ENCODE data around the gene CNNM4. TPM values are rescaled to one million over a fixed set of nuclear protein-coding genes. Genes with fewer than 3 reads are reported as not detected.
"Not testable (repeated sequence)": the region's sequence is repeated elsewhere in the genome, so short reads cannot be mapped to it uniquely, and the experiment has no call there.

The CNNM4 gene
- total RNA-seq, 1 donor from 2014 or later, result 5.8 TPM

- Mint-ChIP-seq H3K4me3 (ENCODE audit: unreplicated experiment) (no peak overlapping the region), H3K27ac (ENCODE audit: unreplicated experiment) (no peak overlapping the region), H3K9me3 (ENCODE audit: unreplicated experiment) (no peaks in the 10 kb centered on the region), H3K36me3 (ENCODE audit: low read depth, unreplicated experiment) (peaks cover 2% of the 10 kb centered on the region), H3K4me1 (ENCODE audit: low read depth, unreplicated experiment) (no peaks in the 10 kb centered on the region), H3K27me3 (ENCODE audit: low read depth, unreplicated experiment) (peaks cover under 1% of the 10 kb centered on the region)
- Histone ChIP-seq H3K4me2 (ENCODE audit: low read length) (no peak overlapping the region), H3K9ac (ENCODE audit: low read length) (peak overlapping the region; percentile 33), H2AFZ (ENCODE audit: low read depth, low read length) (no peak overlapping the region), H4K20me1 (ENCODE audit: insufficient read depth, low read length) (peaks cover 7% of the 10 kb centered on the region), H3K4me1 (ENCODE audit: insufficient read depth, low read length) (no peaks in the 10 kb centered on the region), H3K27ac (ENCODE audit: low read depth, low read length) (no peak overlapping the region), H3K9me3 (ENCODE audit: insufficient read depth, low read depth, low read length) (no peaks in the 10 kb centered on the region), H3K4me3 (ENCODE audit: insufficient read depth, low read depth, low read length) (no peak overlapping the region), H3K27me3 (ENCODE audit: insufficient read depth, low read length) (no peaks in the 10 kb centered on the region), H3K36me3 (ENCODE audit: insufficient read depth, low read length) (no peaks in the 10 kb centered on the region), H3K79me2 (ENCODE audit: insufficient read depth, low read length) (no peaks in the 10 kb centered on the region)
- FAIRE-seq (no peak), DNase-seq (ENCODE audit: low read depth) (no peak)
- TF ChIP-seq CTCF (IDR thresholded peaks at IDR 0.05; ENCODE audit: insufficient read depth, low read depth, low read length), result no peak
- no peak for TF ChIP-seq EZH2 (IDR thresholded peaks at IDR 0.05; ENCODE audit: insufficient read depth, low read length)
These were observed 41.3 kb downstream of the CNNM4 start for GRCh38 chr2:96801786-96802595.

GRCh38 chr2:96802721-96803120 lies 42.0 kb downstream of the CNNM4 start:
- H3K4me2 ChIP-seq (ENCODE audit: low read length), result no peak overlapping the region
- Mint-ChIP-seq H3K27me3 (ENCODE audit: low read depth, unreplicated experiment) (no peaks in the 10 kb centered on the region), H3K36me3 (ENCODE audit: low read depth, unreplicated experiment) (peaks cover 2% of the 10 kb centered on the region), H3K4me3 (ENCODE audit: unreplicated experiment) (no peak overlapping the region), H3K4me1 (ENCODE audit: low read depth, unreplicated experiment) (no peaks in the 10 kb centered on the region), H3K9me3 (ENCODE audit: unreplicated experiment) (no peaks in the 10 kb centered on the region), H3K27ac (ENCODE audit: unreplicated experiment) (no peak overlapping the region)
- peaks cover 7% of the 10 kb centered on the region for H4K20me1 ChIP-seq (ENCODE audit: insufficient read depth, low read length)
- no peaks in the 10 kb centered on the region for H3K79me2 ChIP-seq (ENCODE audit: insufficient read depth, low read length)
- DNase-seq (ENCODE audit: low read depth) (no peak), FAIRE-seq (no peak)
- H3K27me3 ChIP-seq (ENCODE audit: insufficient read depth, low read length), result no peaks in the 10 kb centered on the region
- H3K4me3 ChIP-seq (ENCODE audit: insufficient read depth, low read depth, low read length), result no peak overlapping the region
- no peak overlapping the region for H3K9ac ChIP-seq (ENCODE audit: low read length)
- TF ChIP-seq EZH2 (IDR thresholded peaks at IDR 0.05; ENCODE audit: insufficient read depth, low read length) (no peak), CTCF (IDR thresholded peaks at IDR 0.05; ENCODE audit: insufficient read depth, low read depth, low read length) (no peak)
- no peaks in the 10 kb centered on the region for H3K4me1 ChIP-seq (ENCODE audit: insufficient read depth, low read length)
- H3K36me3 ChIP-seq (ENCODE audit: insufficient read depth, low read length), result no peaks in the 10 kb centered on the region
- no peak overlapping the region for H2AFZ ChIP-seq (ENCODE audit: low read depth, low read length)
- no peak overlapping the region for H3K27ac ChIP-seq (ENCODE audit: low read depth, low read length)
- H3K9me3 ChIP-seq (ENCODE audit: insufficient read depth, low read depth, low read length), result no peaks in the 10 kb centered on the region

- no peaks in the 10 kb centered on the region for H3K27me3 ChIP-seq (ENCODE audit: insufficient read depth, low read length)
- no peak overlapping the region for H3K27ac Mint-ChIP-seq (ENCODE audit: unreplicated experiment)
- H3K4me3 ChIP-seq (ENCODE audit: insufficient read depth, low read depth, low read length), result no peak overlapping the region
- H3K4me1 Mint-ChIP-seq (ENCODE audit: low read depth, unreplicated experiment), result no peaks in the 10 kb centered on the region
- H3K4me1 ChIP-seq (ENCODE audit: insufficient read depth, low read length), result no peaks in the 10 kb centered on the region
- H3K27ac ChIP-seq (ENCODE audit: low read depth, low read length), result no peak overlapping the region
- no peaks in the 10 kb centered on the region for H3K27me3 Mint-ChIP-seq (ENCODE audit: low read depth, unreplicated experiment)
- no peak overlapping the region for H2AFZ ChIP-seq (ENCODE audit: low read depth, low read length)
- FAIRE-seq (no peak), DNase-seq (ENCODE audit: low read depth) (no peak)
- TF ChIP-seq CTCF (IDR thresholded peaks at IDR 0.05; ENCODE audit: insufficient read depth, low read depth, low read length) (no peak), EZH2 (IDR thresholded peaks at IDR 0.05; ENCODE audit: insufficient read depth, low read length) (no peak)
- peaks cover 7% of the 10 kb centered on the region for H4K20me1 ChIP-seq (ENCODE audit: insufficient read depth, low read length)
- H3K9ac ChIP-seq (ENCODE audit: low read length), result no peak overlapping the region
- no peak overlapping the region for H3K4me3 Mint-ChIP-seq (ENCODE audit: unreplicated experiment)
- H3K36me3 Mint-ChIP-seq (ENCODE audit: low read depth, unreplicated experiment), result peaks cover 10% of the 10 kb centered on the region
- no peaks in the 10 kb centered on the region for H3K9me3 ChIP-seq (ENCODE audit: insufficient read depth, low read depth, low read length)
- no peaks in the 10 kb centered on the region for H3K9me3 Mint-ChIP-seq (ENCODE audit: unreplicated experiment)
- no peak overlapping the region for H3K4me2 ChIP-seq (ENCODE audit: low read length)
- no peaks in the 10 kb centered on the region for H3K36me3 ChIP-seq (ENCODE audit: insufficient read depth, low read length)
- no peaks in the 10 kb centered on the region for H3K79me2 ChIP-seq (ENCODE audit: insufficient read depth, low read length)
These were observed 44.3 kb downstream of the CNNM4 start for GRCh38 chr2:96804986-96805385.

GRCh38 chr2:96805946-96806345 lies 45.2 kb downstream of the CNNM4 start:
- H3K4me2 ChIP-seq (ENCODE audit: low read length); H3K27ac Mint-ChIP-seq (ENCODE audit: unreplicated experiment); H3K4me3 ChIP-seq (ENCODE audit: insufficient read depth, low read depth, low read length); FAIRE-seq; H3K27ac ChIP-seq (ENCODE audit: low read depth, low read length); H3K9me3 ChIP-seq (ENCODE audit: insufficient read depth, low read depth, low read length); H3K9me3 Mint-ChIP-seq (ENCODE audit: unreplicated experiment); H3K36me3 ChIP-seq (ENCODE audit: insufficient read depth, low read length); H3K36me3 Mint-ChIP-seq (ENCODE audit: low read depth, unreplicated experiment); H3K27me3 Mint-ChIP-seq (ENCODE audit: low read depth, unreplicated experiment); H3K4me1 ChIP-seq (ENCODE audit: insufficient read depth, low read length); H3K4me1 Mint-ChIP-seq (ENCODE audit: low read depth, unreplicated experiment); H2AFZ ChIP-seq (ENCODE audit: low read depth, low read length); H3K4me3 Mint-ChIP-seq (ENCODE audit: unreplicated experiment); H4K20me1 ChIP-seq (ENCODE audit: insufficient read depth, low read length); H3K27me3 ChIP-seq (ENCODE audit: insufficient read depth, low read length); H3K79me2 ChIP-seq (ENCODE audit: insufficient read depth, low read length); DNase-seq (ENCODE audit: low read depth); H3K9ac ChIP-seq (ENCODE audit: low read length): not testable (repeated sequence)
